IPS-NIHi7 (cell line): Measurements from ENCODE around the gene NTHL1.
A peak's percentile ranks its signal among the peaks of the same experiment; 100 is the strongest.
"Not testable (repeated sequence)": the region's sequence is repeated elsewhere in the genome, so short reads cannot be mapped to it uniquely, and the experiment has no call there.

ENCODE experiments used
- DNase-seq: peaks from one replicate; pipeline ENCODE4 v3.0.0; 2012; ENCODE audit warnings: mixed read lengths; ENCODE audit errors: extremely low spot score

The NTHL1 gene

DNA sequence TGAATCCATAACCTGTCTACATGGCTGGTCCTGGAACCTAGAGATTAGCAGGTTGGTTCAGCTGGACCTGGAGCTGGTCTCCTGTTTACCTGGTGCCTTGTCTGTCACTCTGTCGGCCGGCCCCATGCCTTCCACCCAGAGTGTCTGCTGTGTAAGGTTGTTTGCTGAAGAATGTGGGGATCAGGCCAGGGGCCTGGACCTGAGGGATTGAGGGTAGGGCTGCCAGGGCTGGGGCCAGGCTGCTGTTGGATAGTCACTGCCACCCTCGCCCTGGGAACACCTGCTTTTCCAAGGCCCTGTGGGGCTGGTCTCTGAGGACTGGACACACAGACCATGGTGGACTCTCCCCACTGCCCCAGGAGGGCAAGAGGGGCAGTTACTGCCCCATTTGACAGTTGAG lies 19.5 kb downstream of the NTHL1 start:
- DNase-seq, result no peak

DNA sequence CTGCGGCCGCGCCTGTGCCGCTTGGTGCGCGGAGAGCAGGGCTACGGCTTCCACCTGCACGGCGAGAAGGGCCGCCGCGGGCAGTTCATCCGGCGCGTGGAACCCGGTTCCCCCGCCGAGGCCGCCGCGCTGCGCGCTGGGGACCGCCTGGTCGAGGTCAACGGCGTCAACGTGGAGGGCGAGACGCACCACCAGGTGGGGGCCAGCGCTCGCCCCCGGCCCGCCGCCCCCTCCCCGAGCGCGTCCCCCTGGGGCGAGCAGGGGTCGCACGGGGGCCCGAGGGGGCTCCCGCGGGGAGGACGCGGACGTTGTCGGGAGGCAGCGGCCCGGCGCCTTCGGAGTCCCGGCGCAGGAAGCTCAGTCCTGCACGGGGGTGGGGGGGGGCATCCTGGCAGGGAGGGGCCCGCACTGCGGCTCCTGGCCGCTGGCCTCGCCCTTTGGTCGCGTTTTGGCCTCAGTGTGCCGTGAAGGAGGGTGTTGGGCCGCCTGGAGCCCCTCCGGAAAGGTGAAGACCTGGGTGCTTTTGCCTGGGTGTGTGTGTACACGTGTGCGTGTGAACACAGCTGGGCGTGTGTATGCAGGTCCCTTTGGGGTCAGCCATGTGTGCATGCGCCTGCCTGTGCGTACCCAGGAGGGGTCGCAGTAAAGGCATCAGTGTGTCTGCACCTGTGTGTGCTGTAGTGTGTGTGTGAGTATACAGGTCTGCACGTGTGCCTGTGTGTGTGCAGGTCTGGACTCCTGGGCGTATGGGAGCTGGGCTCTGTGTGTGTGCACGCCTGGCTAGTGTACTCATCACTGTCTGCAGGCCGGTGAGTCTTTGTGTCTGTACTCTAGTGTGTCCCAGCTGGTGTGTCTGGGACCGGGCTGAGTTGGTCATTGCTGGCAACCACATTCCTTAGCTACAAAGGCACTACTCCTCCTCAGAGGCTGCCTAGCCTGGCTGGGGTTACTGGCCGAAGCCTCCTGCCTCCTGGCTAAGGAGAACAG lies 20.3 kb downstream of the NTHL1 start:
- no peak for DNase-seq

DNA sequence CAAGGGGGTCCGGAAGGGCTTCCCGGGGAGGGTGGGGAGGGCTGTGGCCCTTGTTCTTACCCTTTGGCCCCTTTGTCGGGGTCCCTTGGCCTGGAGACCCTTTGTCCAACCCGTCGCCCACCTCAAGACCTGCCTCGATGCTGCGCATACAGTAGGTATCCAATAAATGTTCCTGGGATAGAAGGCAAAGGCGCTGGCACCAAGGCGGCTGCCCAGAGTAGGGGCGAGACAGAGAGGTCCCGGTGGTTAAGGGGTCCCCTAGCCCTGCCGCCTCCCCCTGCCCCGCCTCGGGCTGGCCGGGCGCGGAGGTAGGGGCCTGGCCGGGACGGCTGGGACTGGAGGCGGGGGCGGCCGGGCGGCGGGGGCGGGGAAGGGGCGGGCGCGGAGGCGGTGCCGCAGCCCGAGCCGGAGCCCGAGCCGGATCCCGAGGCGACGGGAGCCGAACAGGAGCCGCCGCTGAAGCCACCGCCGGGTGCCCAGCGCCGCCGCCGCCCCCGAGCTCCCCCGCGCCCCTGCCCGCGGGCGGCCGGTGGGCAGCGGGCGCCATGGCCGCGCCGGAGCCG lies 21.1 kb downstream of the NTHL1 start, which contains the start of gene NHERF2:
Gene NHERF2, plus strand, starts transcription at position 442 of the 563 bp plus-strand sequence. Its CDS starts 104 bp downstream, at position 546.
- DNase-seq, result peak; percentile 76

DNA sequence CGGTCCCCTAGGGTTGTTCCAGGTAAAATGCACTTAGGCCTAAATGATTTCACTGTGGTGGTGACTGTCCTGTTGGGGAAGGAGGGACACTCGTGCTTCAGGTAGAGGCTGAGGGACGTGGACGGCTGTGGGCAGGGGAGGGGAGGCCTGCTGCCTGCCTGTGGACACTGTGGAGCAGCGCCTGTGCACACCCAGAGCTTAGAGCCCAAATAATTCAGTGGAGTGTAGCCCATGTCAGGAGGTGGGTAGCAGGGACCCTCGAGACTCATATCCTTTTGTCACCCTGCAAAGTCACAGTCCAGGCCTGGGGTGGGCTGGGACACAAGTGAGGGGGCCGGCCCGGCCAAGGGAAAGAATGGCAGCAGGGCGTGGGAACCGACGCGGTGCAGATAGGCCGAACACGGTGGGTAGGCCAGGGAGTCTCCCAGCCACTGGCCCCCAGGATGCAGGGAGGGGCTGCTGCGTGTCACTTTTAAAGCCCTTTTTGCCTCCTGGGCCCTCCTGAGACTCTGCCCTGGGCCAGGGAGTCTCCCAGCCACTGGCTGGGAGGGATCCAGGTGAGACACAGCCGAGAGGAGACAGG lies 21.7 kb downstream of the NTHL1 start:
- DNase-seq, result no peak

DNA sequence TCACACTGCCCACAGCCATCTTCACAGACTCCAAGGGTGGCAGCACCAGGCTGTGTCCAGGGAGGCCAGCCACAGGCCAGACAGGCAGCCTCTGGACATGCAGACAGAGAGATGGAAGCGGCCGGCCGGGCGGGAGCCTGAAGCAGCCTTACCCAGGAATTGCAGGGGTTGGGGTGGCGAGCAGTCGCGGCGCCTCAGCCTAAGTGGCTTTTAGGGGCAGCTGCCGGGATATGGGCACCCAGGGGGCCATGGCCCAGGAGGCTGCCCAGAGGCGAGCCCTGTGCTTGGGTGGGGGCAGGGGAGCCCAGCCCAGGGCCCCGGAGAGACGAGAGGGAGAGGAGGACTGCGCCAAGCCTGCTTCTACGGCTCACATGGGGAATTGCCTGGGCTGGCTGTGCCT lies 22.4 kb downstream of the NTHL1 start:
- DNase-seq, result no peak

DNA sequence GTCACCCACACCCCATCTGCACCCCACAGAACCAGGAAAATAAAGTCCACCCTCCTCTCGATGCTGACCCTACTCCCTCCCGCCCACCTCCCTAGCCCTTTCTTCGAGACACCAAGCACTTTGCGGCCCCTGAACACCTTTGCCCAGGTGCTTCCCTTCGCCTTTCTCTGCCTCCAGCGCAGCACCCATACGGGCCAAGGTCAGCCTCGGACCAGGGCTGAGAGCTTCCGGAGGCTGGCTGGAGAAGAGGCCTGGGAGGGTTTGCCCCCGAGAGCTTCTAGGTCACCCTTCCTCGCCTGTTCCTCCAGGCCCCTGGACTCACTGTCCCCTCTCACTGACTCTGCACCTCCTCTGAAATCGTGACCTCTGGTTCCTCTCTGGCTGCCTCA lies 23.6 kb downstream of the NTHL1 start:
- DNase-seq, result no peak

DNA sequence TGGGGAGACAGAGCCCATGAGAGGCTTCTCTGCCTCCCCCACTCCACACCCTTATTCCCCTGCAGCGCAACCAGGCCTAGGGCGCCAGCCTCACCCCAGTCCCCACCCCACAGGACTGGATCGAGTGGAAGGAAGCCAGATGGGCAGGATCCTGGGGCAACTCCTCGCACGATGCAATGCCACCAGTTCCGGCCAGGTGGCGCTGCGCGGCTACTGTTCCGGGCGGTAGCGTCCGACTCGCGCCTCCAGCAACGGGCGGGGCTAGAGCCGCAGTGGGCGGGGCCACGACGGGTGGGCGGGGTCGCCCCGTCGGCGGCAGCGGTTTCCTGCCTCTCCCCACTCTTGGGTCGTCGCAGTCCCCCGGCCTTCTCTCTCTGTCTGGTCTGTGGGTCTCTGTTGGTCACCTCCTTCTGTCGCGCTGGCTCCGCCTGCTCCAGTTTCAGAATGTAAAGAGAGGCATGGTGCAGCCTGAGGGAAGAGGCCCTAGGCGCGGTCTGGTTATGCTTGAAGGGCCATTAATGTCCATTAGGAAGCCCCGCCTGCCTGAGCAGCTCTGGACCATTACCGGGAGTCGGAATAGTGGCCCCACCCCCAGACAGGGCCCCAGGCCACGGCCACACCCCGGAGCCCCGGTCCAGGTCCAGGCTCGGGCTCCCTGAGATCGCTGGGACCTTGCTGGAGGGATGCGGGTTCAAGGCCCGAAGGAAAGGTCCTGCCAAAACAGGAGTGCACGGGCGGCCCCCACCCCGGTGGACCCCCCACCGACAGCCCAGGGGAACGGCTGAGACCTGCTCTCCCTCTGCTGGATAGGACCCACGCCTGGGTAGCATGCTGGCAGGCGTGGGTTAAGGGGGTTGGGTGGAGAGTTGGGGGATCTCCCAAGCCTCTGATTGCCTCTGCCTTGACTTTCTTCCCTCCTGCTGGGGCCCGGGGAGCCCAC lies 24.3 kb downstream of the NTHL1 start:
- DNase-seq, result peak; percentile 95

DNA sequence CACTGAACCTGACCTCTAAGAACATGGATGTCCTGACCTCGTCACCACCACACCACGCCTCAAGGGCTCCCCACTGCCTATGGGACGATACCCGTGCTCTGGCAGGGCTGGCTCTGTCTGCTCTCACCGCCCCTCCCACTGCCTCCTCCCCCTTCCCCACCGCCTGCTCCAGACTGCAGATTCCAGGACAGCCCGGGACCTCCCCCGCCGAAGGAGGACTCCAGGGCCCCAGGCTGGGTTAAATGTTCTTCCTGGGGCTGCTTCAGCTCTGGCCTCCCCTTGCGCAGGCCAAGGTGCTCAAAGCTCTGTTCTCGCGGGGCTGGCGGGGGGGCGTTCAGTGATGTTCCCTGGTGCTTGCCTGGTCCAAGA lies 24.9 kb downstream of the NTHL1 start:
- peak; percentile 83 for DNase-seq

DNA sequence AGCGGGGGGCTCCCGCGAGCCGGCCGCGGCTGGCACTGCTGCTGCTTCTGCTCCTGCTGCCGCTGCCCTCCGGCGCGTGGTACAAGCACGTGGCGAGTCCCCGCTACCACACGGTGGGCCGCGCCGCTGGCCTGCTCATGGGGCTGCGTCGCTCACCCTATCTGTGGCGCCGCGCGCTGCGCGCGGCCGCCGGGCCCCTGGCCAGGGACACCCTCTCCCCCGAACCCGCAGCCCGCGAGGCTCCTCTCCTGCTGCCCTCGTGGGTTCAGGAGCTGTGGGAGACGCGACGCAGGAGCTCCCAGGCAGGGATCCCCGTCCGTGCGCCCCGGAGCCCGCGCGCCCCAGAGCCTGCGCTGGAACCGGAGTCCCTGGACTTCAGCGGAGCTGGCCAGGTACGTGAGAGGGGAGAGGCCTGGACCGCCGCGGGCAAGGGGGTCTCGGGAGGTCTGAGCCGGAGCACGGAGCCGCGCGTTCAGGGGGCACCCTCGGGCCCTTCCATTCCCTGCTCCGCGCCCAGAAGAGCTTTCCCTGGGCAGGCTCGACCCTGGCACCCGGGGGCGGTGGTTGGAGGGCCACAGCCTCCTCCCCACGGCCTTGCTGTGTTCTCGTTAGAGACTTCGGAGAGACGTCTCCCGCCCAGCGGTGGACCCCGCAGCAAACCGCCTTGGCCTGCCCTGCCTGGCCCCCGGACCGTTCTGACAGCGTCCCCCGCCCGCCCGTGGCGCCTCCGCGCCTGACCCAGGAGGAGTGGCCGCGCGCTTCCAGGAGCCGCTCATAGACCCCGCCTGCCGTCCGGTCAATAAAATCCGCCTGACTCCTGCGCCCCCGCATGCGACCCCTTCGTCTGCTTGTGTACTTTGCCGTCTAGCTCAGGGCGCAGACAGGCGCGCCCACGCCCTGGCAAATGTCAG lies 27.5 kb downstream of the NTHL1 start:
- no peak for DNase-seq

DNA sequence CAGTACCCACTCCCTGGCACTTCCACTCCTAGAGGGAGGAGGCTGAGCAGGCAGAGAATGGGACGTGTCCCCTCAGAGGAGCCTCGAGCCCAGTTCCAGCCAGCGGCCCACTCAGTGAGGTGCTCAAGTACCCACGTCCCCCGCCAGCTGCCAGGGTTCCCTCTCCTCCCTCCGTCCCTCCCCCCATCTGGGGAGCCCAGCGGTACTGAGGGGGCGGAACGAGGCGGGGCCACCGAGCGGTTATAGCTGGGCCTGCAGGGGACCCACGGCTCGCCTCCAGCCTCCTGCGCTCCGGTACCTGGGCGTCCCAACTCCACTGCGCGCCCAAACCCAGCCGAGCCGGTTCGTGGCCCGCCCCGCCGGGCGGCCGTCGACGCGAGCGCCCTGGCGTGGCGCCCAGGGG lies 28.1 kb downstream of the NTHL1 start, which contains the start of gene NPW:
Gene NPW, plus strand, starts transcription at position 268 of the 403 bp plus-strand sequence.
- no peak for DNase-seq

DNA sequence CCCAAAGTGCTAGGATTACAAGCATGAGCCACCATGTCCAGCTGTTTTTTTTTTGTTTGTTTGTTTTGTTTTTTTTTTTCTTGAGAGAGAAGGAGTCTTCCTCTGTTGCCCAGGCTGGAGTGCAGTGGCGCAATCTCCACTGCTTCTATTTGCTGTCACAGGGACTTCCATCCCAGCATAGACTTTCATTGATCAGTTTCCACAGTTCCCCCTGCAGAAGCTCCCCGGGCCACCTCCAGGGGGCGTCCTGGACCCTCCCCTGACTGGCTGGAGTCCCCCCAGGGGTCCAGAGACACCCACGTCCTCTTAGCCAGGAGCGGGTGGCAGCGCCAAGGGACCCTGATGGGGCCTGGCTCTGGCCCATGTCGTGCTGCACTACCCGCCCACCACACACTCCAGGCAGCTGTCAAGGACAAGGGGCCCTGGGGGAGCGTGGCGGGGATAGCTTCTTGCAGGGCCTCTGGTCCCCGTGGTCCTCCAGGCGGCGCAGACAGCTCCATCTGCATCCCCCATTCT lies 31.2 kb downstream of the NTHL1 start:
- no peak for DNase-seq

DNA sequence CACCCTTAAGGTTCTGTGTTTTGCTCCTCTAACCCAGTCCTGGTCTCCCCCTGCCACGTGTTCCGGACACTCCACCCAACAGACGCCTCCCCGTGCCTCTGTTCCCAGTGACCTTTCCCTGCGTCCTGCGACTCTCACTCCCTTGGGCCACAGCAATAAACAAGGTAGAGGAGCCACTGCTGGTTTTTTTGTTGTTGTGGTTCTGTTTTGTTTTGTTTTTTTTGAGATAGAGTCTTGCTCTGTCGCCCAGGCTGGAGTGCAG lies 31.8 kb downstream of the NTHL1 start:
- DNase-seq, result no peak

DNA sequence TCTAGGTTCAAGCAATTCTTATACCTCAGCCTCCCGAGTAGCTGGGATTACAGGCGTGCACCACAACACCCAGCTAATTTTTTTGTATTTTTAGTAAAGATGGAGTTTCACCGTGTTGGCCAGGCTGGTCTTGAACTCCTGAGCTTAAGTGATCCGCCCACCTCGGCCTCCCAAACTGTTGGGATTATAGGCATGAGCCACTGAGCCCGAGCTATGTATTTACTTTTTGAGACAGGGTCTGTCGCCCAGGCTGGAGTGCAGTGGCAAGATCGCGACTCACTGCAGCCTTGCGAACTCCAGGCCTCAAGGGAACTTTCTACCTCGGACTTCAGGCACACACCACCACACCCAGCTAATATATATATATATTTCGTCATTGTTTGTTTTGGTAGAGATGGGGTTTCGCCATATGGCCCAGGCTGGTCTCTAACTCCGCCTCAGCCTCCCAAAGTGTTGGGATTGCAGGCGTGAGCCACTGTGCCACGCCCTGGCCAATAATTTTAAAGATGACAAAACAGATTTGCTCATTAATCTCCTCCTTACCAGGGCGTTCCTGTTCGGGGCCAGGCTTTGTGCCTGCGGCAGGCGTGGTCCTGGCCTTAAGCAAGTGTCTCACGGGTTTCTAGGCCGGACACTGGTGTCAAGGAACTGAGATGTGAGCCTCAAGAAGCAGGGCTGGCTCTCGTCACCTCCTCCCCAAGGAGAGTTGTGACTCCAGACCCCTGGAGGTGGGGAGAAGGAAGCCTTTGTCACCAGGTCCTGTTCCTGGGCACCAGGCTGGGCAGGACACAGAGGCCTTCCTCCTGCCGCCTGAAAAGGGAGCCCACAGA lies 32.3 kb downstream of the NTHL1 start:
- DNase-seq, result no peak

DNA sequence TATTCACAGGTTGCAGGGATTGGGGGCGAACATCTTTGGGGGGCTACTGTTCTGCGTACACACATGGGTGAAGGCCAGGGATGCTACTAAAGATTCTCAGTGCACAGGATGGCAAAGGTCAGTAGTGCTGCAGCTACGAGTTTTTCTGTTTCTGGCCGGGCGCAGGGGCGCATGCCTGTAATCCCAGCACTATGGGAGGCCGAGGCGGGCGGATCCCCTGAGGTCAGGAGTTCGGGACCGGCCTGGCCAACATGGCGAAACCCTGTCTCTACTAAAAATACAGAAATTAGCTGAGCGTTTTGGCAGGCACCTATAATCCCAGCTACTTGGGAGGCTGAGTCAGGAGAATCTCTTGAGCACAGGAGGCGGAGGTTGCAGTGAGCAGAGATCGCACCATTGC lies 34.1 kb downstream of the NTHL1 start:
- DNase-seq, result no peak

DNA sequence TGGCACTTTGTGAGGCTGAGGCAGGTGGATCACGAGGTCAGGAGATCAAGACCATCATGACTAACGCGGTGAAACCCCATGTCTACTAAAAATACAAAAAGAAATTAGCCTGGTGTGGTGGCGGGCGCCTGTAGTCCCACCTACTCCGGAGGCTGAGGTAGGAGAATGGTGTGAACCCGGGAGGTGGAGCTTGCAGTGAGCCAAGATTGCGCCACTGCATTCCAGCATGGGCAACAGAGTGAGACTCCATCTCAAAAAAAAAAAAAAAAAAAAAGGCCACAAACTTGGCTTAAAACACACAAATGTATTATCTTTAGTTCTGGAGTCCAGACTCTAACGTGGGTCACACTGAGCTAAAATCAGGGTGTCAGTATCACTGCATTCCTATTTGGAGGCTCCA lies 35.9 kb downstream of the NTHL1 start:
- DNase-seq, result not testable (repeated sequence)

DNA sequence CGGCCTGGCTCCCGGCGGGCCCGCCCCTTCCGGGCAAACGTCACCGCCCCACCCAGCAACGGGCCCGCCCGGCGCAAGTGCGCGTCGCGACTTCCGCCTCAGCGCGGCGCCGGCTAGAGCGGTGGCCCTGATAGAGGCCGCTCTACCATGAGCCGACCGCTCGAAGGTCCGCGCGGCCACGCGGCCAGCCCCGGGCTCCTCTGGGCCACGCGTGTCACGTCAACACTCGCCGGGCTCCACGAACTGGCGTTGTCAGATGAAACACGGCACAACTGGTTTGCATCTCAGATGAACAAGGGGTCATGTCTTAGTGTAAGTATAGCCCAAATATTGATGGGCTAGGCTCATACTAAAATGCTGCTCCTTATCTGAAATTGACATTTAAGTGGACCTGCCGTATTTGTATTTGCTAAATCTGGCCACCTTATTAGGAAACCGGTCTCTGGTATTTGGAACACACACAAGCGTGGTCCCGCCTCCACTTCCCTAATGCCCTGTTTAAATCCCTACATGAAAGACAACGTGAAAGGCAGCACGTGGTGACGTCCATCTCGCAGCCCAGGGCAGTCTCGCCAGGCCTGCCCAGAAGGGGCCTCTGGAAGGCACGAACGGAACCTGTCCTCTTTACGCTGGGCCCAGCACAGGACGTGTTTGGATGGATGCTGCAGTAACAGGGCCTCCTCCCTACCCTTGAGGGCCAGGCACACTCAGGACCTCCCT lies 37.7 kb downstream of the NTHL1 start, which contains the start of gene ZNF598:
Gene ZNF598, minus strand, starts transcription at position 31 of the 720 bp plus-strand sequence.
- DNase-seq, result peak; percentile 91

DNA sequence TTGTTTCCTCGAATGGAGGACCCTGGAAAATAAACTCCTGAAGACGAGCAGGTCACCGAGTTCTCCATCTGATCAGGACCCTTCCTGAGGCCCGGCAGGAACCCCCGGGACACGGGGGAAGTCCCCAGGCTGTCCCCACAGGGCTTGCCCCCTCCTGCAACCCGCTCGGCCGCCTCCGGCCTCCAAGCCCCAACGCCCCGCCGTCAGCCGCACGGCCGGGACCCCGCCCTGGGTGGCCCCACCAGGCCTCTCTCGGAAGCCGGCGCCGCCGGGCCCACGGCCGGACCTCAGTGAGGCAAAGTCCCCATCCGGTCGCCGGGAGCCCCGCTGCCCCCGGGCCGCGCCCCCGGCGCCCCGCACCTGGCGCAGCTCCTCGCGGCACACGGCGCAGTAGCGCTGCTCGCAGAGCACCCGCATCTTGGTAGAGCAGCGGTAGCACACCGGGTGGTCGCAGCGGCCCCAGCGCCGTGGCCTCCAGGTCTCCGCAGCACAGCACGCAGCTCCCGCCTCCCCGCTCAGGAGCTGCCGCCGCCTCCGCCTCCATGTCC lies 38.4 kb downstream of the NTHL1 start:
- DNase-seq, result no peak

DNA sequence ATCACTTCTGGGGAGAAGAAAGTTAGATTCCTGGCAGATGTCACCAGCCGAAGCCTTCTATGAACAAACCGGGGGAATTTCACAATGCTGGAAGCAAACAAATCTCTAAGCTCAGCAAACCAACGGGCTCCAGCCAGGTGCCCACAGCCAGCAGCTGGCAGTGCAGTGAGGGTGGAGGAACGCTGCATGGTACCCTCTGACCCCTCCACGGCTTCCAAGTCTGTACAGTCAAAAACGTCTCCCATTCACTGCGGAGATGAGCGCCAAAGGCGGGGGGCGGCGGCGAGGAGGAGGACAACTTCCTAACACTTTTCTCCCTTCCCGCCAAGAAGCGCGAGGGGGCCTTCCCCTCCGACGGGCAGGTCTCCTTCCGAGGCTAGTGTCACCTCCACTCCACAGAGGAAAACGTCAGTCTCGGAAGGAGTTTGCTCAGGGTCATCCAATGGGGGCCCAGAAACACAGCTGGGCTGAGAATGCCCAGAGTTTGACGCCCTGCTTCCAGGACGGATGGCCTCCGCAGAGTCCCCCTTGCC lies 38.9 kb downstream of the NTHL1 start:
- no peak for DNase-seq
